DOHH2 (cell line): Measurements from ENCODE around the gene PTPRT.

Source experiments
- H3F3A ChIP-seq: fragments of 200-600 bp; sonication (generic), shearing (Covaris generic); 2 replicates; pipeline ENCODE4 v1.6.0; 2016; ENCODE audit warnings: antibody characterized with exemption, mild to moderate bottlenecking; ENCODE audit not compliant: control insufficient read depth, insufficient read depth
- H3K27ac ChIP-seq: fragments of 200-600 bp; sonication (generic); 2 replicates; pipeline ENCODE4 v1.5.1; 2014; ENCODE audit warnings: low read depth, mild to moderate bottlenecking, low read length, moderate library complexity
- H3K27me3 ChIP-seq: fragments of 200-600 bp; sonication (generic); 2 replicates; pipeline ENCODE4 v1.6.1; 2014; ENCODE audit warnings: mild to moderate bottlenecking, low read length, mixed read lengths; ENCODE audit not compliant: control insufficient read depth
- H3K36me3 ChIP-seq: fragments of 200-600 bp; sonication (generic); 2 replicates; pipeline ENCODE4 v1.6.1; 2014; ENCODE audit warnings: mild to moderate bottlenecking, low read length, moderate library complexity, mixed read lengths; ENCODE audit not compliant: control insufficient read depth
- H3K4me1 ChIP-seq: fragments of 200-600 bp; sonication (generic); 2 replicates; pipeline ENCODE4 v1.6.1; 2014; ENCODE audit warnings: mild to moderate bottlenecking, low read length, mixed read lengths; ENCODE audit not compliant: control insufficient read depth
- H3K4me2 ChIP-seq: fragments of 200-600 bp; sonication (generic); 2 replicates; pipeline ENCODE4 v1.6.0; 2014; ENCODE audit warnings: mild to moderate bottlenecking, low read length, moderate library complexity
- H3K4me3 ChIP-seq: fragments of 200-600 bp; sonication (generic); 2 replicates; pipeline ENCODE4 v1.5.1; 2014; ENCODE audit warnings: mild to moderate bottlenecking, low read length, mixed read lengths
- H3K79me2 ChIP-seq: fragments of 200-600 bp; sonication (generic); 2 replicates; pipeline ENCODE4 v1.6.1; 2014; ENCODE audit warnings: mild to moderate bottlenecking, low read length, mixed read lengths; ENCODE audit not compliant: control insufficient read depth
- H3K9me2 ChIP-seq: fragments of 200-600 bp; sonication (generic); replicated peaks from 2 replicates; pipeline ENCODE4 v1.6.1; 2014; ENCODE audit warnings: mild to moderate bottlenecking, low read length, mixed read lengths; ENCODE audit not compliant: control insufficient read depth
- H3K9me3 ChIP-seq: fragments of 200-600 bp; sonication (generic); 2 replicates; pipeline ENCODE4 v1.6.1; 2014; ENCODE audit warnings: antibody characterized with exemption, low read length, mixed read lengths; ENCODE audit not compliant: control insufficient read depth, insufficient read depth
- H4K20me1 ChIP-seq: fragments of 200-600 bp; sonication (generic); 2 replicates; pipeline ENCODE4 v1.6.0; 2014; ENCODE audit warnings: low read depth, mild to moderate bottlenecking, antibody characterized with exemption, low read length, moderate library complexity; ENCODE audit not compliant: control insufficient read depth, insufficient read depth
- EZH2phosphoT487 ChIP-seq: fragments of 200-600 bp; sonication (generic); IDR thresholded peaks from 2 replicates; pipeline ENCODE4 v1.6.1; 2017; ENCODE audit warnings: borderline replicate concordance, mild to moderate bottlenecking, antibody characterized with exemption, low read length, moderate library complexity, mixed read lengths
- TF ChIP-seq, protein P1 (sequence below): fragments of 200-600 bp; sonication (generic); IDR thresholded peaks from one replicate; pipeline ENCODE4 v1.5.1; 2014; ENCODE audit warnings: antibody characterized with exemption, mild to moderate bottlenecking, low read depth, low read length; ENCODE audit not compliant: poor library complexity, severe bottlenecking

Gene PTPRT

DNA sequence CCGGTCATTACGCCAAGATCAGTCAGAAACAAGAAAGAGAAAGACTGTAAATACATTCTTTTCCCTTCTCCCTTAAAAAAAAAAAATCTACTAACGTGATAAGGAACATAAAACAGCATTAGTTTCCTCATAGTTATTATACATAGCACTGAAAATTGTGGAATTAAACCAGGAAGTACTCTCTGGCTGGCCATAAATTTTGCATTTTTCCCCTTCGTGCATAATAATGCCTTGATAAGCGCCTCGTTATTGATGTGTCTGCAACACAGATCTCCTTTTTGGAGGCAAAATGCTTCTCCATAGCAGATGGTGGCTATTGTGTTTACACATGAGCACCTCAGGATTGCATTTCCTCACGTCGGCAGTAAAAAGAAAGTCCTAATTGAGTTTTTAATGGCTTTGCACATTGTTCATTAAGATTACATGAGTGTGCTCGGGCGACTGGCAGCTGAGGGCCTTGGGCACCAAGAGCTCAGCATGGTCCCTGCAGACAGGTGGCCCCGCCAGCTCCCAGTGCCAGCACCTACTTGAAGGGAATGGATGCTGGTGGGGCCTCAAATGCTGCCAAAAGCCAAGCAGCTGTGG, 394.5 kb downstream of the PTPRT start:
- Histone ChIP-seq H3K27ac (no peak overlapping the region), H3K4me2 (no peak overlapping the region), H3K4me3 (no peak overlapping the region), H3K36me3 (no peaks in the 10 kb centered on the region), H3K27me3 (no peaks in the 10 kb centered on the region), H3K4me1 (no peaks in the 10 kb centered on the region), H4K20me1 (no peaks in the 10 kb centered on the region), H3K79me2 (no peaks in the 10 kb centered on the region), H3K9me2 (no peaks in the 10 kb centered on the region), H3F3A (no peaks in the 10 kb centered on the region), H3K9me3 (no peaks in the 10 kb centered on the region)
- TF ChIP-seq EZH2phosphoT487: no peak
- TF ChIP-seq, protein P1, sequence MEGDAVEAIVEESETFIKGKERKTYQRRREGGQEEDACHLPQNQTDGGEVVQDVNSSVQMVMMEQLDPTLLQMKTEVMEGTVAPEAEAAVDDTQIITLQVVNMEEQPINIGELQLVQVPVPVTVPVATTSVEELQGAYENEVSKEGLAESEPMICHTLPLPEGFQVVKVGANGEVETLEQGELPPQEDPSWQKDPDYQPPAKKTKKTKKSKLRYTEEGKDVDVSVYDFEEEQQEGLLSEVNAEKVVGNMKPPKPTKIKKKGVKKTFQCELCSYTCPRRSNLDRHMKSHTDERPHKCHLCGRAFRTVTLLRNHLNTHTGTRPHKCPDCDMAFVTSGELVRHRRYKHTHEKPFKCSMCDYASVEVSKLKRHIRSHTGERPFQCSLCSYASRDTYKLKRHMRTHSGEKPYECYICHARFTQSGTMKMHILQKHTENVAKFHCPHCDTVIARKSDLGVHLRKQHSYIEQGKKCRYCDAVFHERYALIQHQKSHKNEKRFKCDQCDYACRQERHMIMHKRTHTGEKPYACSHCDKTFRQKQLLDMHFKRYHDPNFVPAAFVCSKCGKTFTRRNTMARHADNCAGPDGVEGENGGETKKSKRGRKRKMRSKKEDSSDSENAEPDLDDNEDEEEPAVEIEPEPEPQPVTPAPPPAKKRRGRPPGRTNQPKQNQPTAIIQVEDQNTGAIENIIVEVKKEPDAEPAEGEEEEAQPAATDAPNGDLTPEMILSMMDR: no peak

DNA sequence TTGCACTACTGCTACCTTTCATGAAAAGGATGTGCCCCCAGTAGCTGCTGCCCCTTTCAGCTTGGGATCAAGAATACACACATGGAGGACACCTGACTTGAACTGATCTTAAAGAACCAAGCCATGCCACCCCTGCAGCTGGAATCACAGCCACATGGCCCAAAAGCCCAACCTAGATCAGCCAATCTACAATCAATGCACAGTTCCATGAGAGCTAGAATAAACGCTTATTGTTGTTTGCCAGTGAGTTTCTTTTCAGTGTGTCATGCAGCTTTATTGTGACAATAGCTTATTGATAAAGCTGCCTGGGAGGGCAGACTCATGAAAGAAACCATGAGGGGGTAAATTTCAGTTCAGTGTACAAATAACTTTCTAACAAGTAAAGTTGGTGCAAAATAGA, 397.7 kb downstream of the PTPRT start:
- H3K4me3 ChIP-seq: no peak overlapping the region
- H3K79me2 ChIP-seq: no peaks in the 10 kb centered on the region
- H3K27me3 ChIP-seq: no peaks in the 10 kb centered on the region
- H3K36me3 ChIP-seq: no peaks in the 10 kb centered on the region
- TF ChIP-seq, protein P1: no peak
- no peak for TF ChIP-seq EZH2phosphoT487
- H3F3A ChIP-seq: no peaks in the 10 kb centered on the region
- H3K27ac ChIP-seq: no peak overlapping the region
- no peaks in the 10 kb centered on the region for H3K9me2 ChIP-seq
- no peaks in the 10 kb centered on the region for H3K4me1 ChIP-seq
- no peak overlapping the region for H3K4me2 ChIP-seq
- no peaks in the 10 kb centered on the region for H4K20me1 ChIP-seq
- H3K9me3 ChIP-seq: no peaks in the 10 kb centered on the region

DNA sequence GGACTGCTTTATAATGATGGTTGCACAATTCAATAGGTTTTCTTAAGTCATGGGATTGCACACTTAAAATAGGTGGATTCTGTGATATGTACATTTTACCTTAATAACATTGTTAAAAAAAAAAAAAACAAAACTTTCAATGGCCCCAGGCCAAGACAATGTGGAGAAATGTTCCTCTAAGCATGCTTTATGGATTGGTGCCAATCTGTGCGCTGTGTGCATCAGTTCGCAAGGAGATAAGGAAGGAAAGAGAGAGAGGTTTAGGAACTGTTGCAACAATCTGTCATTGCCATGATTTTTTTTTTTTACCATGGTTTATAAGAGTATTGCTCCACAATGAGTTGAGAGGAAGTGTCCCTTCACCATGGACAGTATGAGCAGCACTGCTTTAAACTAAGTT, 399.6 kb downstream of the PTPRT start:
- Histone ChIP-seq H3K4me3 (no peak overlapping the region), H3F3A (no peaks in the 10 kb centered on the region), H3K36me3 (no peaks in the 10 kb centered on the region), H3K27me3 (no peaks in the 10 kb centered on the region), H3K4me1 (no peaks in the 10 kb centered on the region), H3K9me3 (no peaks in the 10 kb centered on the region), H3K4me2 (no peak overlapping the region), H4K20me1 (no peaks in the 10 kb centered on the region), H3K9me2 (no peaks in the 10 kb centered on the region), H3K27ac (no peak overlapping the region), H3K79me2 (no peaks in the 10 kb centered on the region)
- TF ChIP-seq, protein P1: no peak
- no peak for TF ChIP-seq EZH2phosphoT487
